ENCODE results near the gene ELFN1.

Gene ELFN1

DNA sequence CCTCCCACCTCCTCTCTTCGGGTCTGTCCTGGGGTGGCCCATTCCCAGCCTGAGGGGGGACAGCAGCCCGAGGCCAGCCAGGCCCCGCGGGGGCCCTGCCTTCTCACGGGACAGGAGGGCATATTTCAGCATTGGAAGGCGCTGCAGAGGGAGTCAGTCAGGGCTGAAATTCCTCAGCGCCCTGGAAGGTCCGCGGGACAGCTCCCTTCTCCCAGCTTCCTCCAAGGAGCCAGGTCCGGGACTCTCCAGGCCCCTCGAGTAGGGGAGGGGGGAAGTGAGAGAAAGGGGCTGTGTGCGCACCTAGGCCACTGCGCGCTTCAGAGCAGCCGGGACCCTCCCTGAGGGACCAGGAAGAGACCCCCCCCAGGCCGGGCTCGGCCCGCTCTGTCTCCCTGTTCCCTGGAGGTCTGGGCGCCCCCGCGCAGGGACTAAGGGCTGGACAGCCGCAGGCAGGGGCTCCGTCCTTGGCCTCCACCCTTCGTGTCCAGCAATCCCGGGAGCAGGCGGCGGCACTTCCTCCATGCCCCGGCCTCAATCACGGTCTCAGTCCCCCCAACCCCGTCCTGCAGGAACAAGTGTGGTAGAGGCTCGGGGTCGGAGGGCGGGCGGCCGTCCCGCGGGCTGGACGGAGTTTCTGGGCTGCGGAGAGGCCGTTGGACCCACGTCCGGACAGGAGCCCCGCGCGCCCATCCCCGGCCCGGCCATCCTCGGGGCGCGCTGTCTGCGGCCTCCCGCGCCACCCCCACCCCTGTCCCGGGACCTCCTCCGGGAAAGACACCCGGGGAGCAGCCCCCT is 6.0 kb upstream of the ELFN1 start:
- no peaks in the 10 kb centered on the region for H3K9me3 Mint-ChIP-seq
- H3K4me3 Mint-ChIP-seq: peak overlapping the region; percentile 62
- no peak overlapping the region for H3K27ac Mint-ChIP-seq
- no peaks in the 10 kb centered on the region for H3K36me3 Mint-ChIP-seq (ENCODE audit: low read depth)
- intact Hi-C loops (cut with micrococcal nuclease): loop anchor here (2.0 to 10.0 kb wide), 2 partner anchors 545 to 691 kb away; partner anchors contain the start of gene EIF3B
- H3K4me1 Mint-ChIP-seq (ENCODE audit: low read depth): peaks cover 11% of the 10 kb centered on the region
- peaks cover 69% of the 10 kb centered on the region for H3K27me3 Mint-ChIP-seq

DNA sequence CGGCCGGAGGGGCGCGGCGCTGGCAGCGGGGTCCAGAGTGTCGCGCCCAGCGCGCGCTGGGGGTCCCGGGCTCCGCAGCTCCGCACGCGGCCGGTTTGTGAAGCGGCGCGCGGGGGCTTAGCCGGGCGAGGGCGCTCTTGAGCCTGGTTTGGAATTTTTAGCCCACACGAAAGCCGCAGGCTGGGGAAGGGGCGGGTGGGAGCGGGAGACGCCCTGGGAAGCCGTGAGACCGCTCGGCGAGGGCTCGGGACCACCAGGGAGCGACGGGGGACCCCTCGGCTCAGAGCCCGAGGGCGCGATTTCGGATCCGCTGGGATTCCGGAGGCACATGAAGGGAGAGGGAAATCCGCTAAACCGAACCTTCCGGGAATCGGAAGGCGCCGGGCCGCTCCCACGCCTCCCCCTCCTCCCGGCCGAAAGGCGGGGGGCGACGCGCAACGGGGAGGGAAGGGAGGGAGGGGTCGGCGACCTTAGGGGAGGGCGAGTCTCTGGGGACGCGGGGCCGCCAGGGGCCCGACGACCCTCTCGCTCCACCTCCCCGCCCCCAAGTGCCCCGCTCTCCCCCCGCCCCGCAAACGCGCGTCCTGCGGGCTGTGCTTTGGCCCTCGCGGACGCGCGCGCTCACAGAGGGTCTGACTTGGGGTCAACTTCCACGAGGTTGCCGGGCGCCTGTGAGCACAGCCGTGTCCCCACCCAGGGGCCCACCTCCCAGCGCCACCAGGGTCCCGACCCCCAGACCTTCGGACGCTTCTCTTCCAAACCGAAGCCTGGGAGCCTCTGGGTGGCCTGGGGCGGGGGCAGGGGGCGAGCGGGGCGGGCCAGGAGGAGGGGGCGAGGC is 5.1 kb upstream of the ELFN1 start:
- peaks cover 11% of the 10 kb centered on the region for H3K4me1 Mint-ChIP-seq (ENCODE audit: low read depth)
- H3K4me3 Mint-ChIP-seq: peak overlapping the region; percentile 62
- H3K9me3 Mint-ChIP-seq: no peaks in the 10 kb centered on the region
- H3K27ac Mint-ChIP-seq: no peak overlapping the region
- H3K36me3 Mint-ChIP-seq (ENCODE audit: low read depth): no peaks in the 10 kb centered on the region
- intact Hi-C loops (cut with micrococcal nuclease): loop anchor here (2.0 to 10.0 kb wide), 2 partner anchors 544 to 690 kb away; partner anchors contain the start of gene EIF3B
- H3K27me3 Mint-ChIP-seq: peaks cover 73% of the 10 kb centered on the region

DNA sequence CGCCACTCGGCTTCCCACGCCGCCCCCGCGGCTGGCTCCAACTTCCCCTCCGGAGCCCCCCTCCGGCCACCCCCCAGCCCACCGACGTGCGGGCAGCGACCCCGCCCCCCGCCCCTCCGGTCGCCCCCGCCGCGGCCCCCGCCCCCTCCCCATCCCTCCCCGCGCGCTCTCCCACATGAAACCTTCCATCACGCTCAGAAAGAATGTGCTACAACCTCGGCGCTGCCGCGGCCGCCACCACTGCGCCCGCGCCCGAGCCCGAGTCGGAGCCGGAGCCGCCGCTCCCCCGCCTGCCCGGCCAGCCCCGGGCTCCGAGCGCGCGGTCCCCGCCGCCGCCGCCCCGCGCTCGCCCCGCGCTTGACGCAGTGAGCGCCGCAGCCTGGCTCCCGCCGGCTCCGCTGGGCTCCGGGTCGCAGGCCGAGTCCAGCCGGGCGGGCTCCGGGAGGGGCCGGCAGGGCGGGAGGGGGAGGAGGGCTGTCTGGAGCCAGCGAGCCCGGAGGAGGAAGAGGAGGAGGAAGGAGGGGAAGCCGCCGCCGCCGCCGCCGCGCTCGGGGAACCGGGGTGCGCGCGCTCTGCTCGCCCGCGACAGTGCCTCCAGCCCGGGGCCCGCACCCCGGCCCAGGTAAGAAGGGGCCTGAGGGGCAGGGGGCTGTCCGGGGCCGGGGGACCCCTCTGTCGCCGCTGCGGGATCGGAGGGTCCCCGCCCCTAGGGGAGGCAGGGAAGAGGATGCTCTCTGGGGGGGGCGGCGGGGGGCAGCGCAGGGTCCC is 4.3 kb upstream of the ELFN1 start:
- intact Hi-C loops (cut with micrococcal nuclease): loop anchor here (2.0 to 10.0 kb wide), 2 partner anchors 543 to 689 kb away; partner anchors contain the start of gene EIF3B
- no peaks in the 10 kb centered on the region for H3K9me3 Mint-ChIP-seq

DNA sequence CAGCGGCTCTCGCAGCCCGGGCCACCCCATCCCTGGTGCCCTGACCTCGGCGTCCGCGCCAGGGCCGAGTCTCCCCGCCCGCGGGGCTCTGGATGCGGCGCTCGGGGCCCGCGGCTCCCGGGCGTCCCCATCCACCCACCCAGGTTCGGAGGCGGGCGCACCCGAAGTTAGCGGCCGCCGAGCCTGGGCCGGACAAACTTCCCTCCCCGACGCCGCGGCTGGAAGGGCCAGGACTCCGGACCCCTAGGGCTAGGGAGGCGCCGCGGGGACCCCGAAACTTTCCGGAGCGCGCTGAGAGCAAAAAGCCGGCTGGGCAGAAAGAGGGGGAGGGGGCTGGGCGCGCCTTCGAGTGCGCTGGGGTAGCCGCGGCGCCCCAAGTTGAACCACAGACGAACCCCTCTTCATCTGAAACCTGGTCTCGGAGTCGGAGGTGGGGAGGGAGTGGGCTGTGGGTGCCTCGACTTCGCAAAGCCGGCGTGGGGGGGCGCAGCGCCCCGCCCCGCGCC is 3.7 kb upstream of the ELFN1 start:
- Mint-ChIP-seq H3K27me3 (peaks cover 71% of the 10 kb centered on the region), H3K4me3 (peak overlapping the region; percentile 48), H3K27ac (no peak overlapping the region), H3K4me1 (ENCODE audit: low read depth) (peaks cover 11% of the 10 kb centered on the region), H3K36me3 (ENCODE audit: low read depth) (no peaks in the 10 kb centered on the region), H3K9me3 (no peaks in the 10 kb centered on the region)
- intact Hi-C loops (cut with micrococcal nuclease): loop anchor here (10.0 kb wide), 1 partner anchor 688 kb away; the partner anchor contains the start of gene EIF3B

More for the DNA sequence above, 4.3 kb upstream of the ELFN1 start:
- peak overlapping the region; percentile 6 for H3K4me3 Mint-ChIP-seq
- H3K36me3 Mint-ChIP-seq (ENCODE audit: low read depth): no peaks in the 10 kb centered on the region
- no peak overlapping the region for H3K27ac Mint-ChIP-seq
- H3K27me3 Mint-ChIP-seq: peaks cover 71% of the 10 kb centered on the region
- H3K4me1 Mint-ChIP-seq (ENCODE audit: low read depth): peaks cover 11% of the 10 kb centered on the region

DNA sequence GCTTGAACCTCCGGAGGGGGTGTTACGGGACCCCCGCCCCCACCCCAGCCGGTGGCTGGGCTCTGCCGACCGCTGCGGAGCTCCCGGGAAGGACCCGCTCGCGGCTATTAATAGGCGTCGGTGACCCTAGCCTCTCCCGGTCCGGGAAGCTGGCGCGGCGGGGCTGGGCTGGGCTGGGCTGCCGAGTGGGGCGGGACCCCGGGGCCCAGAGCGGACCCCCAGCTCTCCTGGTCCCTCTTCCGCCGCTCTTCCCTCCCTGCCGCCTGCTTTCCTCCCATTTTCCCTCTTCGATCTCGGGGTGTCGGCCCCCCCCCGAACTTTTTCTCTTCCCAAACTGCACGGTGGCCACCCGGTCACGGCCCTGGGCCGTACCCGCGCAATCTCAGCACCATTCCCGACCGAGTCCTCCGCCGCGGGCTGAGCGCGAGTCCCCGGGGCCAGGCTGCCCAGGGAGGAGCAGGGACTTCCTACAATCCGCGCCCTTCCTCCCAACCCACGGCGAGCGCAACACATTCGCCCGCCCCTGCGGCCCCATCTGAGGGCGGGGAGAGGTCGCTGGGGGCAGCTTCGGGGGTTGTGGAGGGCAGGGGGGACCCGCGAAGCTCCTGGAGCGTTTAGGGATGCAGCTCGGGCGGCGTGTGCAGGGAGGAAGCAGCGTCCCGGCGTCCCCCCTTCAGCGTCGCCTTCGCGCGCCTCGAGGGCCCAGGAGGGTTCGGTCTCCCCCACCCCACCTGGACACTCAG is 3.1 kb upstream of the ELFN1 start:
- Mint-ChIP-seq H3K4me1 (ENCODE audit: low read depth) (peaks cover 11% of the 10 kb centered on the region), H3K4me3 (peak overlapping the region; percentile 77), H3K36me3 (ENCODE audit: low read depth) (no peaks in the 10 kb centered on the region), H3K9me3 (no peaks in the 10 kb centered on the region), H3K27me3 (peaks cover 71% of the 10 kb centered on the region), H3K27ac (peak overlapping the region; percentile 12)
- intact Hi-C loops (cut with micrococcal nuclease): loop anchor here (10.0 kb wide), 1 partner anchor 688 kb away; the partner anchor contains the start of gene EIF3B

DNA sequence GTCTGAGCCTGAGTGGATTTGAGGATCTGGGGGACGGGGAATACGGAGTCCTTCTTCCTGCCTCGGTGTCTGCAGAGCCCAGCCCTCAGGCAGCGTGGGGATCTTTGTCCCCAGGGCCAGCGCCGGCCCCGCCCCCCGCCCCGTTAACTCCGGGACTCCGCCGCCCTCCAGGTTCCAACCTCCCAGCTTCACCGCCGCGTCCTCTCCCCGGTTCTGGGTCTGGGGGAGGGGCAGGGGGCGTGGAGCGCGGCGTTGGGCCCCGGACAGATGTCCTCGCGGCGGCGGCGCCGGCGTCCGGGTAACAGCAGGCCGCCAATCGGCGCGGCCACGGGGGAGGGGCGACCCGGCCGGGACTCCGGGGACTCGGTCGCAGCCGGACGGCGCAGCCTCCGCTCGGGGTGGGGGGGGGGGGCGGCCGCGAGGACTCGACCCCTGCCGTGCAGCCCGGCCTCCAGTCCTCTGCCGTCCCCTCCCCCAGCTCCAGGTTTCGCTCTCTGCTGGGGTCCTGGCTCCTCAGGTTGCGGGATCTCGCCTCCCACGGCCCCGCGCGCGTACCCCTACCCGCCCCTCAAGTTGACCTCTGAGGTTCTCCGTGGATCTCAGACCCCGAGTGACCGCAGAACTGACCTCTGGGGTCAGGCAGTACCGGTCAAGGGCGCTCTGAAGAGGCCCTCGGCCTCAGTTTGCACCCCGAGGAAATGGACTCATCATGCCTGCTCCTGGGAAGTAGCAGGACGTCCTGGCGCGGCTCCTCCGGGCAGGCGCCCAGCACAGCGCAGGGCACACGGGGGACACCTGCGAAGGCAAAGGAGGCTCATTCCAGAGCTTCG is 2.3 kb upstream of the ELFN1 start:
- peak overlapping the region; percentile 58 for H3K4me3 Mint-ChIP-seq
- H3K36me3 Mint-ChIP-seq (ENCODE audit: low read depth): no peaks in the 10 kb centered on the region
- no peak overlapping the region for H3K27ac Mint-ChIP-seq
- H3K4me1 Mint-ChIP-seq (ENCODE audit: low read depth): peaks cover 11% of the 10 kb centered on the region
- intact Hi-C loops (cut with micrococcal nuclease): loop anchor here (10.0 kb wide), 1 partner anchor 687 kb away; the partner anchor contains the start of gene EIF3B
- H3K9me3 Mint-ChIP-seq: no peaks in the 10 kb centered on the region
- H3K27me3 Mint-ChIP-seq: peaks cover 71% of the 10 kb centered on the region

DNA sequence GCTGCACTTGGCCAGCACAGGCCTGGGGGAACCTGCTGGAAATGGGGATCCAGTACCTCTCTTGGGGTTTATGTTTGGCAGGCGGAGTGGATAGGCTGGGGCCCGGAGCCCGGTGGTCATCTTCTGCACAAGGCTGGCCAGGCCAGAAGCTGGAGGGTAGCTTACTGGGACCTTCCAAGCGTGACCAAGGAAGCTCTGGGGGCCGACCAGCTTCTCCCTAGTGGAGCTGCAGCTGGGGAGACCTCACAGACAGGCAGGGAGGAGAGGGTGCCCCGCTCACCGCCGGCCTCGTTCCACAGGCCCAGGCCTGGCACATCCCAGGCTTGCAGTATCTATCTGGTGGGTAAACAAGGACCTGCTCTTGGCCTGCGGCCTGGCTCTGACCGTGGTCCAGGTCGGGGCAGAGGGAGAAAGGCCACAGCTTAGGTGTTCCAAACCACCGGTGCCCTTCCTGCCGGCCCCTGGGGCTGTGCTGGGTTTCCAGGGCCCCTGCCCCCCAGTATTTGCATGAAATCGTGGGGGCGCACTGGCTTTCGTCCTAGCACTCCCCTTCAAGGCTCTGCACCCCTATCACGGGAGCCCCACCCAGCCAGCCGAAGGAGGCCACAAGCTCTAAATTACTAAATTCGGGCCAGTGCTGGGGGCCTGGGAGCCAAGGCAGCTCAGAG is 1.5 kb upstream of the ELFN1 start:
- no peaks in the 10 kb centered on the region for H3K9me3 Mint-ChIP-seq
- no peak overlapping the region for H3K27ac Mint-ChIP-seq
- no peak overlapping the region for H3K4me3 Mint-ChIP-seq
- peaks cover 68% of the 10 kb centered on the region for H3K27me3 Mint-ChIP-seq
- H3K36me3 Mint-ChIP-seq (ENCODE audit: low read depth): no peaks in the 10 kb centered on the region
- H3K4me1 Mint-ChIP-seq (ENCODE audit: low read depth): peaks cover 11% of the 10 kb centered on the region
- intact Hi-C loops (cut with micrococcal nuclease): loop anchor here (10.0 kb wide), 1 partner anchor 686 kb away; the partner anchor contains the start of gene EIF3B

DNA sequence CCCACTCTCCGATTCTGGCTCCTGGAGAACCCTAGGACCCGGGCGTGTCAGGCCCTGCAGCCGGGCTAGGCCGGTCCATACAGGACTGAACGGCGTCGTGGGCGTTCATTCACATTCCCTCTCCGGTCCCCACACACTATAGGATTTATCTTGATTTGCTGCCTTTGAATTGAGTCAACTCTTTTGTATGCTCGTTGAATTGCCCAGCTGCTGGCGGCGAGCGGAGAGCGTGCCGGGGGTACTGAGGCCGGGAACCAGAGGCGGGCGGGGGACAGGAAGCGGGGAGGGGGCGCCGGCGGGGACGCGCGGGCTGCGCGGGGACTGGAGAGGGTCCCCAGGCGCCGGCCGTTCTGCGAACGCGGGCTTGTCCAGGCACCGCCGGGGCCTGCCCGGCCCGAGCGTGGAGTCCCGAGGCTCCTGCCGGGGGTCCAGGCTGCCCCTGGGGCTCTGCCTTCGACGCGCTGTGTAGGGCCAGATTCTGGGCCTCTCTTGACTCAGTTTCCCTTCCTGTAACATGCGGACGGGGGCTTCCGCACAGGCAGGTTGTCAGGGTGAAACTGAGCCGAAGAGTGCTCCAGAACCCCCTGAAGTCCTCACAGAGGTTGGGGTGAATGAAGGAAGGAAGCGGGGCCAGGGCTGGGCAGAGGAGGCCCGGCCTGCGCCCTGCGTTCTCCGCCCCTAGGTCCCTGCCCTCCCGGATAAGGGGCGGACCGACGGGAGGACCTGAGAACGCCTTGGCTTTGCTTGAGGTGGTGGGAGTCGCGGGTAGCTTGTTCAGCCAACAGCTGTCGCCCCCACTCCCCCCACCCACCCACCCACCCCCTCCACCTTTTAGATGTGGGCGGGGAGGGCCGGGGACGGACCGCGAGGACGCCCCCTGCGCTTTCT is 769 bp upstream of the ELFN1 start:
- intact Hi-C loops (cut with micrococcal nuclease): loop anchor here (10.0 kb wide), 1 partner anchor 685 kb away; the partner anchor contains the start of gene EIF3B

DNA sequence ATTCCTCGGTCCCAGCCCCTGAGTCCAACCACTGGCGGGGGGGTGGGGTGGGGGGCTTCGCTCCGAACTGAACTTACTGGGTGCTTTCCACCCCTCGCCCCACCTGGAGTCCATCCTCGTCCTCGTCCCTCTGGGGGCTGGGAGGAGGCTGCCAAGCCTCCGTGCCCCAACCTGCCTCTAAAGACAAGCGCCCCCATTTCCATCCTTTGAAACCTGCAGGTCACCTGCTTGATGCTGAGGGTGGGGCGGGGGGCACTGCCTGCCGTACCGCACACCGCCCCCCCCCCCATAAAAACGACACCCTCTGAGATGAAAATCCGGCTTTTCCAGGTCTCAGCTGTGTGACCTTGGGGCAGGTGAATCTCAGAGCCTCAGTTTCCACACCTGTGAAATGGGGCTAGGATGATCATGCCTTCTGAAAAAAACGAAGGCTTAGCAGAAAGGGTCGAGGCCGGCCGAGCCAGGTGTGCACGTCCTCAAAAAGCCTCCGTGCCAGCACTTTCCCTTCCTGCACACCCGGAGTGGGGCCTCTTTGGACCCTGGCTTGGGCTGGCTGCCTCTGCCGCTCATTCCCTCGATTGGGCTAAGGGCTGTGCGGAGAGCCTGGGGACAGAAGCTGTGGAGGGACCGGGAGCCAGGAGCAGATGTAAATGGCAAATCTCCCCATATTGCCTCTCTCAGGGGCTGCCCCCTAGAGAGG is 967 bp downstream of the ELFN1 start:
- Mint-ChIP-seq H3K27ac (no peak overlapping the region), H3K27me3 (peaks cover 73% of the 10 kb centered on the region), H3K4me3 (no peak overlapping the region), H3K9me3 (no peaks in the 10 kb centered on the region), H3K4me1 (ENCODE audit: low read depth) (peaks cover 11% of the 10 kb centered on the region), H3K36me3 (ENCODE audit: low read depth) (no peaks in the 10 kb centered on the region)
- intact Hi-C loops (cut with micrococcal nuclease): no loop called here

More for the DNA sequence above, 769 bp upstream of the ELFN1 start:
- Mint-ChIP-seq H3K4me3 (no peak overlapping the region), H3K9me3 (no peaks in the 10 kb centered on the region), H3K27ac (no peak overlapping the region), H3K4me1 (ENCODE audit: low read depth) (peaks cover 11% of the 10 kb centered on the region), H3K36me3 (ENCODE audit: low read depth) (no peaks in the 10 kb centered on the region), H3K27me3 (peaks cover 65% of the 10 kb centered on the region)

DNA sequence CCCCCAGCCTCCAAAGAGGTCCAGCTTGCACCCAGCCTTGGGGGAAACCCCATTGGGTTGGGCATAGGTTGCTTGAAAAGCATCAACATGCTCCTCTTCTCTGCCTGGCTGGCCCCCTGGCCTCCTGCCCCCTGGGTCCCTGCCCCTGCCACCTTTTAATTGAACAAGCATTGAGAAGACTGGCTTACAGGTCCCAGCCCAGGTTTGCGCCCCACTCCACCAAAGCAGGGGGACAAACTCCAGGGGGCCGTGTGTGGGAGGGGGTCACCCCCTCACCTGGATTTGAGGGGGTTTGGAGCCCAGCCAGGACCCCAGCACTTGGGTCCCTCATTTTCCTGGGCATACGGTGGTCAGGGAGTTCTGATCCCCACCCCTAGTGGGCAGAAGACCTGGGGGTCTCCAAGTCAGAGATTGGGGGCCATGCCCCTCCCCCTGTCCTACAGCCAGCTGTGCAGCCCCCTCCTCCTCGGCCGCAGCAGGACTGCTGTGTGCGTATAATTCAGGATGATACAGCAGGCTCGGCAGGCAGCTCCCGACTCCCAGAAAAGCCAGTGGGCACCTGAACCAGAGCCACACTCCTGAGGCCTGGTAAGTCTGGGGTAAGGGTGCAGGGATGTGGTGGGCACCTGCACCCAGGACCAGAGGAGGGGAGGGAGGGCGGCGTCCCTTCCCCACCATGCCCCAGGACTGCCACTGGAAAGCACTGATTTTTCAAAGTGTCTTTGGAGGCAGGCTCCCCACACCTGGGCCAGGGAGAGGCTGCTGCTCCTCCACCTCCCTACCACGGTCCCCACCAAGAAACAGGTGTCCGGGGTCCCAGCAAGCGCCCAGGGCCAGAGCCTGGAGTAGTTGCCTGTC is 1.7 kb downstream of the ELFN1 start:
- intact Hi-C loops (cut with micrococcal nuclease): no loop called here
- H3K27ac Mint-ChIP-seq: no peak overlapping the region
- H3K9me3 Mint-ChIP-seq: no peaks in the 10 kb centered on the region
- no peak overlapping the region for H3K4me3 Mint-ChIP-seq
- peaks cover 10% of the 10 kb centered on the region for H3K4me1 Mint-ChIP-seq (ENCODE audit: low read depth)
- H3K27me3 Mint-ChIP-seq: peaks cover 73% of the 10 kb centered on the region
- no peaks in the 10 kb centered on the region for H3K36me3 Mint-ChIP-seq (ENCODE audit: low read depth)
